GM18502 (cell line): ENCODE measurements around the gene NELFA.
"Not testable (repeated sequence)": the region's sequence is repeated elsewhere in the genome, so short reads cannot be mapped to it uniquely, and the experiment has no call there.

Source experiments
- ATAC-seq: cut with Tn5 transposase; IDR thresholded peaks from one replicate; pipeline ENCODE4 v1.9.1; 2021; ENCODE audit warnings: mild to moderate bottlenecking; ENCODE audit not compliant: unreplicated experiment, poor library complexity

Gene NELFA

DNA sequence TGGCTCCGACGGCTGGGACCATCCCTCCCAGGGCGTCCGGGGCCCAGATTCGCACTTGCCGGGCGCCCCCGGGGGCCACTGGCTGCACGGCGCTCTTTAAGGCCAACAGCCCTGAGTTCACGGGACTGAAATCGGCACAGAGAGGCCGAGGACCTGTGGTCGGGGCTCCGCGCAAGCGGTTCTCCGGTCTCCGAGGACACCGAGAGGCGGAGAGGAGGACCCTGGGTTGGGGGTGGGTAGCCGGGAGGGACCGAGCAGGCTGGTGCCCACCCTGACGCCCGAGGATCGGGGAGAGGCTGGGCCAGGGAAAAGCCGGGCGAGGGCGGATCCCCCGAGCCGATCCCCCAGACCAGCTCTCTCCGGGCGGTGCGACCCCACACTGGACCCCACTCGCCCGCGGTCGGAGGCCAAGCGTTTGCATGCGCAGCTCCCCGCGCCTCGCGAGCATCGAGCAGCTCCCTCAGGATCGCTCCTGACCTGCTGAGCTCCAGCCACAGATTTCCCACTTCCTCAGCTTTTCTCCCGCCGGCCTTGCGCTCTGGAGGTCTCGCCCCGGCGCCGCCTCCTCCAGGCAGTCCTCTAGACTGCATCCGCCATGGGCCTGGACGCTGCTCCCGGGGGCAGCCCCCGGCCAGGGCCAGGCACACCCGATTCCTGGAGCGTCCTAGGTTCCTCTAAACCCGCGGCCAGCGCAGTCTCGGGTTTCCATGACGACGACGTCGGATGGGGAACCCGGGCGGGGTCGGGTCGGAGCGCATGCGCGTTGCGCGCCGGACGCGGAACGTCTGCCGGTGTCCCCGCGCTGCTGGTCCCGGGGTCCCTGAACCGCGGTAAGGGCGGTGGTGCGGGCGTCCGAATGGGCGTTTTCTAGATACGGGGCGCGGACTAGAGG lies 32.7 kb upstream of the NELFA start:
- peak; percentile 77 for ATAC-seq

- no peak for ATAC-seq
Measured at GRCh38 chr4:2040391-2041238, 31.8 kb upstream of the NELFA start.

GRCh38 chr4:2036866-2037265 lies 28.1 kb upstream of the NELFA start:
- ATAC-seq = no peak

DNA sequence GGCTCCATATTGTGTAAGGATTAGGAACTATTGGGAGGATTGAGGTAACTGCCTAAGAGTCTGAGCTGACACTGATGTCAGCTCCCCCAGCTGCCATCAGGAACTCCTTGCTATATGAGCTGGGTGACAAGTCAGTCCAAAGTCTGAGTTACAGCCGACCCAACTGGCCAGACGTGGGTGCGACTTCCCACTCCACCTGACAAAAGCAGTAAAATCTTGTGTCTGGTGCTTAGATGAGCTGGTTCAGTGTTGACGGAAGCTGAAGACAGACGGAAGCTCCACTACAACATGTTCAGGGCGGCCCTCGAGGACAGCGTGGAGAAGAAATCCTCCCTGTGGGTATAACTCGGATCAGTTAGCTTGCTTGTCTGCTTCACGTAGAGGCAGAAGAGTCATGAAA lies 27.6 kb upstream of the NELFA start:
- no peak for ATAC-seq

GRCh38 chr4:2031161-2031560 lies 22.4 kb upstream of the NELFA start:
- ATAC-seq = not testable (repeated sequence)

- not testable (repeated sequence) for ATAC-seq
Measured at GRCh38 chr4:2027120-2027519, 18.3 kb upstream of the NELFA start.

DNA sequence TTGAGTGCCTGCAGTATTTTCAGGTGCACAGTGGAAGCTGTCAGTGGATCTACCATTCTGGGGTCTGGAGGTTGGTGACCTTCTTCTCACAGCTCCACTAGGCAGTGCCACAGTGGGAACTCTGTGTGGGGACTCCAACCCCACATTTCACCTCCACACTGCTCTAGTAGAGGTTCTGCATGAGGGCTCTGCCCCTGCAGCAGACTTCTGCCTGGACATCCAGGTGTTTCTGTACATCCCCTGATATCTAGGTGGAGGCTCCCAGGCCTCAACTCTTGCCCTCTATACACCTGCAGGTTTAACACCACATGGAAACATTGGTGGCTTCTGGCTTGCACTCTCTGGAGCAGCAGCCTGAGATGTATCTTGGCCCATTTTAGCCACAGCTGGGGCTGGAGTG lies 17.0 kb upstream of the NELFA start:
- no peak for ATAC-seq

- no peak for ATAC-seq
Measured at GRCh38 chr4:2024683-2025082, 15.9 kb upstream of the NELFA start.

DNA sequence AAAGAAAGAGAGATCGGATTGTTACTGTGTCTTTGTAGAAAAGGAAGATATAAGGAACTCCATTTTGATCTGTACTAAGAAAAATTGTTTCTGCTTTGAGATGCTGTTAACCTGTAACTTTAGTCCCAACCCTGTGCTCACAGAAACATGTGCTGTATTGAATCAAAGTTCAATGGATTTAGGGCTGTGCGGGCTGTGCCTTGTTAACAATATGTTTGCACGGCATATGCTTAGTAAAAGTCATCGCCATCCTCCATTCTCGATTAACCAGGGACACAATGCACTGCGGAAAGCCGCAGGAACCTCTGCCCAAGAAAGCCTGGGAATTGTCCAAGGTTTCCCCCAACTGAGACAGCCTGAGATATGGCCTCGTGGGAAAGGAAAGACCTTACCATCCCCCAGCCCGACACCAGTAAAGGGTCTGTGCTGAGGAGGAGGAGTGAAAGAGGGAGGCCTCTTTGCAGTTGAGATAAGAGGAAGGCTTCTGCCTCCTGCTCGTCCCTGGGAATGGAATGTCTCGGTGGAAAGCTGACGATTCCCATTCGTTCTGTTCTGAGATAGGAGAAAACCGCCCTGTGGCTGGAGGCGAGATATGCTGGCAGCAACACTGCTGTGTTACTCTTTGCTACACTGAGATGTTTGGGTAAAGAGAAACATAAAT lies 12.7 kb upstream of the NELFA start:
- not testable (repeated sequence) for ATAC-seq

- ATAC-seq = no peak
Measured at GRCh38 chr4:2015008-2015407, 6.2 kb upstream of the NELFA start.

DNA sequence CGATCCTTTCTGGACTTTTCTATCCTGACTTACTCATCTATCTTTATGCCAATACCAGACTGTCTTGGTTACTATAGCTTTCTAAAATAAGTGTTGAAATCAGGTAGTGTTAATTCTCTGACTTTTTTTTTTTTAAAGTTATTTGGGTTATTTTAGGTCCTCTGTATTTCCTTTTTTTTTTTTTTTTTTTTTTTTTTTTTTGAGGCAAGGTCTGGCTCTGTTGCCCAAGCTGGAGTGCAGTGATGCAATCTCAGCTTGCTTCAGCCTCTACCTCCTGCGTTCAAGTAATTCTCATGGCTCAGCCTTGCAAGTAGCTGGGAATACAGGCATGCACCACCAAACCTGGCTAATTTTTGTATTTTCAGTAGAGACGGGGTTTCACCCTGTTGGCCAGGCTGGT lies 2.8 kb upstream of the NELFA start:
- ATAC-seq = no peak

DNA sequence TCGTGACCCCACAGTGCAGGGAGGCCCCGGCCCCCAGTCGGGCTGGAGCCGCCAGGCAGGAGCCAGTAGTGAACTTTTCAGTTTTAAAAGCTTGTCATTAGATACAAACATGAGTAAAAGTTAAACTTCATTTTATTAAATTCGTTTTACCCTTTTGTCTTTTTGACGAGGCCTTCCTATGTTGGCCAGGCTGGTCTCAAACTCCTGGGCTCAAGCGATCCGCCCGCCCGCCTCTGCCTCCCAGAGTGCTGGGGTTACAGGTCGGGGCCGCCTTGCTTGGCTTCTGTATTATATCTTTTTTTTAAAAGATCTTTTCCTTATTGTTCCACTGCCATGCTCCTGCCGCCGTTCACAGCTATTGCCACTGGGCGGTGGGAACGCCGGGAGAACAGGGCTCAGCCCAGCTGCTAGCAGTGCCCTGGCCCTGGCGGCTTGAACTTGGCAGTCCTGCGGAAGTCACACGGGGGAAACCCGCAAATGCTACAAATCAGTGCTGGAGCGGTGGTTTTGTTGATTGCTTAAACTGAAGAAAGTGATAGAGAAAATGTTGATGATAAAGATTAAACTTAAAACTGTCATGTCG lies 968 bp upstream of the NELFA start:
- peak; percentile 17 for ATAC-seq

DNA sequence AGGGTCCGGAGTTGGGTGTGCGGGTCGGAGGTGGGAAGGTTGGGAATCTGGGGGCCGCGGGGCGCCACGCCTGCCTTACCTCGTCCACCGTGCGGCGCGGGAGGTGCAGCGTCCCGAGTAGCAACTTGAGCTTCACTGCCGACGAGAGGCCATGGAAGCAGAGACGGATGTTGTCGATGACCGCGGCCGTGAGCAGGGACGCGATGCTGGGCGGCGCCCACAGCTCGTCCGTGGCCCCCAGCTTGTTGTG lies 178 bp downstream of the NELFA start:
- no peak for ATAC-seq

- ATAC-seq = no peak
Measured at GRCh38 chr4:2007804-2008670, 737 bp downstream of the NELFA start.

DNA sequence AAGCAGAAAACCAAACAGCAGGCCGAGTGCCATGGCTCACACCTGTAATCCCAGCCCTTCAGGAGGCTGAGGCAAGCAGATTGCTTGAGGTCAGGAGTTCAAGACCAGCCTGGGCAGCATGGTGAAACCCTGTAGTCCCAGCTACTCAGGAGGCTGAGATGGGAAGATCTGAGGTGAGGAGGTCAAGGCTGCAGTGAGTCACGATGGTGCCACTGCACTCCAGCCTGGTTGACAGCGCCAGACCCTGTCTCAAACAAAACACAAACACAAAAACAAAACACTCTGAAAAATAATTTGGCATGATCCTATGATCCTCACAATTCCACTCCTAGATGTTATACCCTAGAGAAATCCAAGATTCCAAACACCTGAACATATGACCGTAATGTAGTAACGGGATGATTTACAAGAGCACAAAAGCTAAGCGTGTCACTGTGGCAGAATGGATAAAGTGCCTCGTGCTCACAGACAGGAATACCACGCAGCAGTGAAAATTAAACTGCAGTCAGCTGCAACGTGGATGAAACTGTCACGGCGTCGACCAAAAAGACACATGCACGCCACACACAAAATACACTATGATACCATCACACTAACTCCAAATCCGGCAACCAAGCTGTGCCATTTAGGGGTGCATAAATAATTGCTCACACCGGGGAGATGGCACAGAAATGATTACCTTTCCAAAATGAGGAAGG lies 1.7 kb downstream of the NELFA start:
- no peak for ATAC-seq

- no peak for ATAC-seq
Measured at GRCh38 chr4:2006367-2006766, 2.4 kb downstream of the NELFA start.

- not testable (repeated sequence) for ATAC-seq
Measured at GRCh38 chr4:2003361-2003760, 5.4 kb downstream of the NELFA start.

DNA sequence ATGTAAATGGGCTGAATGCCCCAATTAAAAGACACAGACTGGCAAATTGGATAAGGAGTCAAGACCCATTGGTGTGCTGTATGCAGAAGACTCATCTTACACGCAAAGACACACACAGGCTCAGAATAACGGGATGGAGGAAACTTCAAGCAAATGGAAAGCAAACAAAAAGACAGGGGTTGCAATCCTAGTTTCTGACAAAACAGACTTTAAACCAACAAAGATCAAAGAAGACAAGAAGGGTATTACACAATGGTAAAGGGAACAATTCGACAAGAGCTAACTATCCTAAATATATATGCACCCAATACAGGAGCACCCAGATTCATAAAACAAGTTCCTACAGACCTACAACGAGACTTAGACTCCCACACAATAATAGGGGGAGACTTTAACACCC lies 9.5 kb downstream of the NELFA start:
- not testable (repeated sequence) for ATAC-seq

GRCh38 chr4:1998296-1998695 lies 10.5 kb downstream of the NELFA start:
- no peak for ATAC-seq
